Endothelial cell of umbilical vein (primary cell): ENCODE results near the gene DDX10.

Experiments used
- CTCF ChIP-seq, 2 donors: IDR thresholded peaks; 1 replicate in 1 of 2; 2 replicates in 1 of 2; pipeline ENCODE4 v1.5.1; 2011; ENCODE audit warnings: low read length in 2 of 2, mild to moderate bottlenecking in 2 of 2, moderate library complexity in 2 of 2, control low read depth in 1 of 2, inconsistent platforms in 1 of 2, low read depth in 1 of 2; ENCODE audit not compliant: insufficient read depth in 1 of 2; ENCODE audit errors: extremely low read depth in 1 of 2
- EZH2 ChIP-seq: IDR thresholded peaks from 2 replicates; pipeline ENCODE4 v1.6.1; 2012; ENCODE audit warnings: borderline replicate concordance, low read depth, mild to moderate bottlenecking, moderate library complexity, low read length, inconsistent platforms; ENCODE audit not compliant: severe bottlenecking
- FOS ChIP-seq: IDR thresholded peaks from 2 replicates; pipeline ENCODE4 v1.6.1; 2011; ENCODE audit warnings: mild to moderate bottlenecking, low read length, moderate library complexity, borderline replicate concordance; ENCODE audit not compliant: insufficient read depth
- GATA2 ChIP-seq: IDR thresholded peaks from 2 replicates; pipeline ENCODE4 v1.7.0; 2011; ENCODE audit warnings: low read depth, mild to moderate bottlenecking, moderate library complexity, mixed read lengths, low read length; ENCODE audit not compliant: insufficient read length, insufficient read depth
- JUN ChIP-seq: IDR thresholded peaks from 2 replicates; pipeline ENCODE4 v1.6.1; 2011; ENCODE audit warnings: borderline replicate concordance, low read depth; ENCODE audit not compliant: insufficient read length, insufficient read depth
- MYC ChIP-seq: IDR thresholded peaks from one replicate; pipeline ENCODE4 v1.6.1; 2011; ENCODE audit warnings: mild to moderate bottlenecking, low read depth, low read length
- POLR2A ChIP-seq: IDR thresholded peaks from 2 replicates; pipeline ENCODE4 v1.6.1; 2012; ENCODE audit warnings: low read depth, mild to moderate bottlenecking, control low read depth, low read length
- POLR2AphosphoS5 ChIP-seq: IDR thresholded peaks from 2 replicates; pipeline ENCODE4 v1.6.1; 2012; ENCODE audit warnings: low read depth, mild to moderate bottlenecking, control low read depth, low read length, moderate library complexity; ENCODE audit not compliant: insufficient read depth
- TF ChIP-seq, protein P1 (sequence below): IDR thresholded peaks from 2 replicates; pipeline ENCODE4 v1.6.1; 2011; ENCODE audit not compliant: insufficient read depth, insufficient read length

DNA sequence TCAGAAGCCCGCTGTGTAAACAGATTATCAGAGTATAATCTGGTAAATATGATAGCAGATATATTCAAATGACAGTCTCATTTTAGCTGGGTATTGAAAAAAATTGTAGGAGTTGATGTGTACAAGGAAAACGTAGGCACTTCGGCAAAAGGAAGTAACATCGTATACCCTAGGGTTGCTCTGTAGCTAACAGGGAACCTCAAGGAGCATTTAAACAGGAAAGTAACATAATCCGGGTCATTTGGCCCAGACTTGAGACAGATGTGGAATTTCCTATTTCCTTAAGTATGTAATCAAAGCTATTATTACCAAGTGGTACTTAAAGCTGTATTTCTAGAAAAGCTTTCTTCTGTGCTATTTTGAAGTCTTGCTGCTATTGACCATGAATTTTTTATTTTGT lies 215.6 kb downstream of the DDX10 start:
- TF ChIP-seq CTCF (IDR thresholded peaks at IDR 0.05; ENCODE audit: extremely low read depth in 1 of 2, insufficient read depth in 1 of 2, low read depth in 1 of 2, low read length in 2 of 2), result no peak
- no peak for TF ChIP-seq POLR2AphosphoS5
- TF ChIP-seq EZH2, result no peak
- no peak for TF ChIP-seq POLR2A
- no peak for TF ChIP-seq JUN
- TF ChIP-seq MYC, result no peak
- TF ChIP-seq FOS, result no peak
- TF ChIP-seq, protein P1, sequence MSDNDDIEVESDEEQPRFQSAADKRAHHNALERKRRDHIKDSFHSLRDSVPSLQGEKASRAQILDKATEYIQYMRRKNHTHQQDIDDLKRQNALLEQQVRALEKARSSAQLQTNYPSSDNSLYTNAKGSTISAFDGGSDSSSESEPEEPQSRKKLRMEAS, result no peak
- TF ChIP-seq GATA2, result no peak
